ENCODE results near the gene ZFPM1.

DNA sequence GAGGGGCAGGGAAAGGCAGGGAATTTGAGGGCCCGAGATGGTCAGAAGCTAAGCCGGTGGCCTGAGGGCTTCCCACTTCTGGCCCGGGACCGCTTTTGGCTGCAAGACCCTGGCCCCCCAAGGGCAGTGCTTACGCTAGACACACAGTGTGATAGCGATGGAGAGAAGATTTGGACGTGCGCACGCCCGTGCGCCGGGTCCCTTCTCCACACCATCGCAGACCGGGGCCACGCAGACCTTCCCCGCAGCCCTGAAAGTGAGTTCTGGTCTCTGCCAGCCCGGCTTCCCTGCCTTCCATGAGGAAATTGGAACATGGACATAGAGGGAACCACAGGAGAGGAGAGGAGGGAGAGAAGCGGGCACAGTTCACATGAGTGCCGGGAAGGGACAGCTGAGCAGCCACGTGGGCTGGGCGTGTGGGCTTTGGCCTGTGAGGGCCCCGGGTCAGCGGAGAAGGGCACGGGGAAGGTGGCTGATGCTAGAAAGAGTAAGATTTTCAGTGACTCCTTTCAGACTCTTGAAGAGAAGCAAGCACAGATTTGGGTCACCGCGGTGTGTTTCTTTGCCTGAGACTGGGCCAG is 23.8 kb downstream of the ZFPM1 start:
- TF ChIP-seq, protein P1, sequence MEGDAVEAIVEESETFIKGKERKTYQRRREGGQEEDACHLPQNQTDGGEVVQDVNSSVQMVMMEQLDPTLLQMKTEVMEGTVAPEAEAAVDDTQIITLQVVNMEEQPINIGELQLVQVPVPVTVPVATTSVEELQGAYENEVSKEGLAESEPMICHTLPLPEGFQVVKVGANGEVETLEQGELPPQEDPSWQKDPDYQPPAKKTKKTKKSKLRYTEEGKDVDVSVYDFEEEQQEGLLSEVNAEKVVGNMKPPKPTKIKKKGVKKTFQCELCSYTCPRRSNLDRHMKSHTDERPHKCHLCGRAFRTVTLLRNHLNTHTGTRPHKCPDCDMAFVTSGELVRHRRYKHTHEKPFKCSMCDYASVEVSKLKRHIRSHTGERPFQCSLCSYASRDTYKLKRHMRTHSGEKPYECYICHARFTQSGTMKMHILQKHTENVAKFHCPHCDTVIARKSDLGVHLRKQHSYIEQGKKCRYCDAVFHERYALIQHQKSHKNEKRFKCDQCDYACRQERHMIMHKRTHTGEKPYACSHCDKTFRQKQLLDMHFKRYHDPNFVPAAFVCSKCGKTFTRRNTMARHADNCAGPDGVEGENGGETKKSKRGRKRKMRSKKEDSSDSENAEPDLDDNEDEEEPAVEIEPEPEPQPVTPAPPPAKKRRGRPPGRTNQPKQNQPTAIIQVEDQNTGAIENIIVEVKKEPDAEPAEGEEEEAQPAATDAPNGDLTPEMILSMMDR (IDR thresholded peaks at IDR 0.05): no peak
- no peak for TF ChIP-seq ZFX (IDR thresholded peaks at IDR 0.05; ENCODE audit: borderline replicate concordance)

Measured in 22Rv1 (cell line).